Measurements from ENCODE around the gene DUSP6.

The DUSP6 gene

GRCh38 chr12:89373763-89374572 is 21.7 kb upstream of the DUSP6 start:
- no peak for DNase-seq

GRCh38 chr12:89372584-89373370 is 20.5 kb upstream of the DUSP6 start:
- no peak for DNase-seq

- DNase-seq: no peak
Measured at GRCh38 chr12:89370850-89371249, 18.5 kb upstream of the DUSP6 start.

- no peak for DNase-seq
Measured at GRCh38 chr12:89370421-89370831, 18.1 kb upstream of the DUSP6 start.

GRCh38 chr12:89369166-89369565 is 16.9 kb upstream of the DUSP6 start:
- no peak for DNase-seq

- no peak for DNase-seq
Measured at GRCh38 chr12:89368391-89368790, 16.1 kb upstream of the DUSP6 start.

- no peak for DNase-seq
Measured at GRCh38 chr12:89366676-89367364, 14.5 kb upstream of the DUSP6 start.

GRCh38 chr12:89364631-89365030 is 12.3 kb upstream of the DUSP6 start:
- DNase-seq: no peak

GRCh38 chr12:89364058-89364457 is 11.8 kb upstream of the DUSP6 start:
- DNase-seq: no peak

- DNase-seq: no peak
Measured at GRCh38 chr12:89363582-89363981, 11.3 kb upstream of the DUSP6 start.

- no peak for DNase-seq
Measured at GRCh38 chr12:89363084-89363483, 10.8 kb upstream of the DUSP6 start.

GRCh38 chr12:89359615-89360014 is 7.3 kb upstream of the DUSP6 start:
- DNase-seq: no peak

GRCh38 chr12:89358805-89359204 is 6.5 kb upstream of the DUSP6 start:
- no peak for DNase-seq

GRCh38 chr12:89357297-89357730 is 5.0 kb upstream of the DUSP6 start:
- DNase-seq: no peak

- DNase-seq: no peak
Measured at GRCh38 chr12:89356069-89356665, 3.9 kb upstream of the DUSP6 start.

GRCh38 chr12:89355243-89356068 is 3.2 kb upstream of the DUSP6 start:
- DNase-seq: no peak

- no peak for DNase-seq
Measured at GRCh38 chr12:89354612-89355067, 2.3 kb upstream of the DUSP6 start.

GRCh38 chr12:89353823-89354611 is 1.7 kb upstream of the DUSP6 start:
- DNase-seq: no peak

- no peak for DNase-seq
Measured at GRCh38 chr12:89353188-89353822, 1.0 kb upstream of the DUSP6 start.

GRCh38 chr12:89352242-89352491 is 134 bp downstream of the DUSP6 start:
- no peak for DNase-seq

All from NCI-H1694 (cell line).